NCI-H2029 treated with DMSO at 0.1 percent for 48 hours (cell line): ENCODE data around the gene MLANA.

ENCODE experiments used
- DNase-seq: peaks from one replicate; lab custom pipeline; 2025; lab: John Stamatoyannopoulos, UW

The MLANA gene

DNA sequence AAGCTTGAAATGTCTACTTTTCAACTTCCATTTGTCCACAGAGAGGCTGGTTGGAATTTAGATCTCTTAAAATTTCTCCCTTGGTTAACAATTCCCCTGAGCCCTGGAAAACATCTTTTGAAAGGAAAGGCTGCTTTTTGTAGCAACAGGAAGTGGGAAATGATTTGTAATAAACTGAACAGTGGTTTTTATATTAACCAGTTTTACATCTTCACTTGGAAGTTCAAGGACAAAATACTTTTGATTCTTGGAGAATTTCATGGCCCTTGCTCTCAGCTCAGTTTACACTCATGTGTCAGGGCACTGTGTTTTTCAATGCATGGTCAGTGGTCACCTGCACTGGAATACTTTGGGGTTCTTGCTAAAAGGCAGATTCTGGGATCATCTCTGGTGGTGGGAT lies 9.9 kb downstream of the MLANA start:
- DNase-seq, result no peak

DNA sequence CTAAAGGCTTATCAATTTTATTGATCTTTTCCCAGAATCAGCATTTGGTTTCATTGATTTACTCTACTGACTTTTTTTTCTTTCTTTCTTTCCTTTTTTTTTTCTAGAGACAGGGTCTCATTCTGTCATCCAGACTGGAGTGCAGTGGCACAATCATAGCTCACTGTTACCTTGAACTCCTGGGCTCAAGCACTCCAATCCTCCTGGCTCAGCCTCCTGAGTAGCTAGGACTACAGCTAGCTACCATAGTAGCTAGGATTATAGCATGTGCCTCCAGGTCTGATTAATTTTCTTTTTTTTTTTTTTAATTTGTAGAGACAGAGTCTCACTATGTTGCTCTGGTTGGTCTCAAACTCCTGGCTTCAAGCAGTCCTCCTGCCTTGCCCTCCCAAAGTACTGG lies 11.7 kb downstream of the MLANA start:
- no peak for DNase-seq

DNA sequence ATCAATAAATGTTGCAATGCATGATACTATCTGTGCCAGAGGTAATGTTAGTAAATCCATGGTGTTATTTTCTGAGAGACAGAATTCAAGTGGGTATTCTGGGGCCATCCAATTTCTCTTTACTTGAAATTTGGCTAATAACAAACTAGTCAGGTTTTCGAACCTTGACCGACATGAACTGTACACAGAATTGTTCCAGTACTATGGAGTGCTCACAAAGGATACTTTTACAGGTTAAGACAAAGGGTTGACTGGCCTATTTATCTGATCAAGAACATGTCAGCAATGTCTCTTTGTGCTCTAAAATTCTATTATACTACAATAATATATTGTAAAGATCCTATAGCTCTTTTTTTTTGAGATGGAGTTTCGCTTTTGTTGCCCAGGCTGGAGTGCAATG lies 18.2 kb downstream of the MLANA start:
- DNase-seq, result no peak

DNA sequence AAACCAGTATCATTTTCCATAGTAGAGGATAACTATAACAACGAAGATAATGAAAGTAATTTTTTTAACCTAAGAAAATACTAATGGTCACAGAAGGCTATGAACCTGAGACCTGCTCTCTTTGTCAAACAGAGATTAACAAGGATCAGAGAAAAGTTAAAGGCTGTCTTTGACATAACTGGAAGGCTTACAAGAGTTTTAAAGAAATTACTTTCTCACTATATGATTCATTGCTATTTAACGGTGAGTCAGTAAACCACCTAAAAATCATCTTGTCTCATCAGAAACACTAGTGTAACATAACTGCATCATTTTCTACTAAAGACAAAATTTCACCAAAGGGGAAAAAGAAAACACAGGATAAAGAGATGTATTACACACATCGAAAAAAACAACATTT lies 19.3 kb downstream of the MLANA start:
- no peak for DNase-seq

DNA sequence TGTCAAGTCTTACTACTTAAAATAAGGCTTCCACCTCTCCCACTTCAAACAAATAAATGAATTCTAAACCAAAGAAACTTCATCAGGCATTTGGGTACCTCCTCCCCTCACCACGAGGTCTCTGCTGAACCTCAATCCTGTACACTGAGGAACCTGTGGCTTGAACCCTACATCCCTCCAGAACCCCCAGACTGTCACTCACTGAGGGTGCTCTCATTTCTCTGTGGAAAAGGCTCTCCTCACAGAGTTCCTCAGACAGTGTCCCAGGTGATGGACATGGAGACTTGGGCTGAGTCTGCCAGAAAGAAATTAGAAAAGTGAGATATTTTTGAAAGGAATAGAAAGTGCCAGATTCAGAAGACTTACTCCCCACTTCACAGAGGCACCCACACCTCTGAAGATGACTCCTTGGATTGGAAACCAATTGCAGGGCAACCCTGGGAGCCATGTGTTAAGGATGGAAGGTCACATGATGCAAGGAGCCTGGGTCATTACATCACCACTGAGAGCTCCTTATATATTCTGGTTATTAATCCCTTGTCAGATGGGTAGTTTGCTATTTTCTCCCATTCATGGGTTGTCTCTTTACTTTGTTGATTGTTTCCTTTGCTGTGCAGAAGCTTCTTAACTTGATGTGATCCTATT lies 19.8 kb downstream of the MLANA start:
- no peak for DNase-seq

DNA sequence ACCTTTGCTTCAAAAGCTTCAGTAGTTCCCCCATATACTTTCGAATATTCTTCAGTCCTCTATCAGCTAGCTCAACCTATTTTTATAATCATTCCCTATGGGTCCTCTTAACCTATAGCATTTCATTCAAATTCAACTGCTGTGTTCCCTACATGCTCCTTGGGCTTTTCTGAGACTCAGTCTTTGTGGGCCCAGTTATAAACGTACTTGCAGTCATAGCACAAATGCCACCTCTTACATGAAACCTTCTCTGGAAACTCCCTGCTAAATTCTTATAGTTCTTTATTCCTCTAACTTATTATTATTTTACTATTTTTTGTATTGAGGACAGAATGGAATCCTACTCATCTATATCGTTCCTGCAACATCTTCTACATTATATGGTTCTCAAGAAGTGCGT lies 24.7 kb downstream of the MLANA start:
- no peak for DNase-seq

DNA sequence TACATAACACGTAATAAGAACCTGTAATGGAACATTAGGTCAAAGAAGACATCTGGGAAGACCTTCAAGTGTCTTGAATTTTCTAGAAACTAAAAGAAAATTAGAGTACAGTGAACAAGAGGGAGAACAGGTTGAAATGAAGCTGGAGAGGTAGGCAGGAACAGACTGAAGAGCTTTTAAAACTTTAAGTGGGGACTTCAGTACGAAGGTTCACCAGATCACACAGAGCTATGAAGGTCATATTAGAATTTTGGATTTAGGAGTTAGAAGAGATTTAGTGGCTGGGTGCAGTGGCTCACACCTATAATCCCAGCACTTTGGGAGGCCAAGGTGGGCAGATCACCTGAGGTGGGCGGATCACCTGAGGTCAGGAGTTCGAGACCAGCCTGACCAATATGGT lies 26.6 kb downstream of the MLANA start:
- no peak for DNase-seq

DNA sequence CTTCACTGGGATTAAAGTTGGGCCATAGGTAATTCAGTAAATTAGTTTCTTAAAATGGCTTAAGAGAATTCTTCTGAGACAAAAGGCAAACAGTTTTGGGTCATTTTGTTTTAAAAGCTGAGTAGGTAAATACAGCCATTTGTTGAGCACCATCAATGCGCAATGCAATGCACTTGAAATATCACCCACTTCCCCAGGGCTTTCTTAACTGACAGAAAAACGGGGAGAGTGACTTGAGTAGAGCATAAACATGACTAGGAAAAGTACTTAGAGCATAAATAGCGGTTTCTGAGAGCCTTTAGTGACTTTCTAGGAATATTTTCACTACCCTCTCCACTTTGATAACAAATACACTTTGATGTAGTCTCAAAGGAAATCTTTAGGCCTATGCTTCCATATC lies 27.2 kb downstream of the MLANA start:
- DNase-seq, result no peak

DNA sequence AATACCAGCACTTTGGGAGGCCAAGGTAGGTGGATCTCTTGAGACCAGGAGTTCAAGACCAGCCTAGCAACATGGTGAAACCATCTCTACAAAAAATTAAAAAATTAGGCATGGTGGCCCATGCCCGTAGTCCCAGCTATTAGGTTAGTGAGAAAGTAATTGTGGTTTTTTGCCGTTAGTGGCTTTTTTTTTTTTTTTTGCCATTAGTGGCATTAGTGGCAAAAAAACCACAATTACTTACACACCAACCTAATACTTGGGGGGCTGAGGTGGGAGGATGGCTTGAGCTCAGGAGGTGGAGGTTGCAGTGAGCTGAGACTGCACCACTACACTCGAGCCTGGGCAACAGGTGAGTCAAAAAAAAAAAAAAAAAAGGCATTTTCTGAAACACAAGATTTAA lies 27.8 kb downstream of the MLANA start:
- no peak for DNase-seq

DNA sequence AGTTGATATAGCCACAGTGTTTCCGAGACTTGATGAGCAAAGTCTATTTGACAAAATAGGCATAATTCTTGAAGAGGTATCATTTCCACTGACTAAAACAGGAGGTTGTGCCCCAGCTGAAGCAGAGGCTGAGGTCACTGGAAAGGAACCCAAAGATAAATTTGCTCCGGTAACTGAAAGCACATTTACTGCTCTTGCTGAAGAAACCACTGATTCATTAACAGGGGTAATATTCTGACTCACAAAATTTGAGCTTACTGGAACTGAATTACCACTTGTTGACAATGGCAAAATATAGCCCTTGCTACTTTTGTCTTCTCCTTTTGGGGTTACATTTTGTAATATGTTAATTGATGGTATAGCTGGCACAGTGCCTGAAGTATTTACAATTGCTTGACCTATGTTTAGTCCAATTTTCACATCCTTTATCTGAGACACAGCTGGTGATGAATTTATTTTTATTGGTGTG lies 30.2 kb downstream of the MLANA start:
- no peak for DNase-seq

DNA sequence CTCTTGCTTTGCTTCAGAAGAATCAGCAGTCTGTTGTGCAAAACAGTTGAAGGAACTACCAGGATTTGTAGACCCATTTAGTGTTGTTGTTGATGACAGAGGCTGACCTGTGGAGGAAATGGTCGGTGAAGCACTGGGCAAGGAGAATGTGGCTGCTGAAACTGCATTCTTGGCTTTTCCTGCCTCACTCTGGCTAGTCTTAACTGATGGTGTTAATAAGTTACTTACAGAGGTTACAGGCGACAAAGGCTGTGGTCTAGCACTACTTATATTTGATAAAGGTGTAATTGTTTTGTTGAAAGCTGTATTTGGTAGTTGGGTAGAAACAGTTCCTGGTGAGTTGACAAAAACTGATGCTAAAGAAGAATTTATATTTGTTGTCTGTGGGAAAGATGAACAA lies 31.5 kb downstream of the MLANA start:
- no peak for DNase-seq

DNA sequence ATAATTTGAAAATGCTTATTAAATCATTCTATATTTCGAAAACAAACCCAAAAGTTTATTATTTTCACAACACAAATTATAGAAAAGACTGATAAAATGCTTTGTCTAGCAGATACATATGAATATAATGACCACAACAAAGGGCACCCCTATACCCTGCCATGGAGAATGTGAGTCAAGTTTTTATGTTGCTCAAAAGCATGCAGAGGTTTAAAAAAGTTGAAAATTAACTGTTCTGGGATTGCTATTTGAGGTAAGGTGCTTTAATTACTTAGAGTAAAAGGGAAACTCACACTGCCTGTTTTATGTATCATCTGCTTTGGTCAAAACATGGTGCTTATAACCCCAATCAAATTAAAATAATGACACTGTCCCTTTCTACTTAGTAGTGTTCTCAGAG lies 41.0 kb downstream of the MLANA start:
- no peak for DNase-seq

DNA sequence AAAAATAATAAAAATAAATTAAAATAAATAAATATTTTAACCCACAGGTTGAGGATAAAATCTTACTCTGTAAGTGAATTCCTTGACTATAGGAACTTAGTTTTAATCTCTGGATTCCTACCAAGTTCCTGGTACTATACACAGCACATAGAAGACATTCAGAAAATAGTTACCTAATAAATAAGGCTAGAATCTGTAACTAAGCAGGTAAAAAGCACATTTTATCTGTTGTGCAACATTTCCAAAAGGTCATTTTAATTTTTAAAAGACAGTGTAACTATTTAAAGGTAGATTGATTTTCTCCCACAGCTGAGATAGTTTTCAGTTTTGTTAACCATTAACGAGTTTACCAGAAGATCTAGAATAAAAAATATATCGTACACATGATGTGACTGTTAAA lies 47.8 kb downstream of the MLANA start:
- DNase-seq, result no peak

DNA sequence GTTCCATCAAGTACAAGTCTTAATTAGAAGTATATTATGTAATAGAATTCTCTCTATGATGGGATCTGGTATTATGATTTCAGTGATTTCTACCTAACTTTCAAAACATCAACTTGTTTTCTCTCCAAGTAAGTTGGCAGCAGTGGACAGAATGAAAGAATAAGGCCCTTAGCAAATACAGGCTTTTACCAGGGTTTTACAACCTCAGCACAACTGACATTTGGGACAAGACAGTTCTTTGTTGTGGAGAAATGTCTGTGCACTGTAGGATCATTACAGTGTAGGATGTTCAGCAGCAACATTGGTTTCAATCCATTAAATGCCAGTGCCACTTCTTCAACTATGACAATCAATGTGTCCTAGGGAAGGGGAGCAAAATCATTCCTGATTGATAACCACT lies 48.8 kb downstream of the MLANA start:
- no peak for DNase-seq

DNA sequence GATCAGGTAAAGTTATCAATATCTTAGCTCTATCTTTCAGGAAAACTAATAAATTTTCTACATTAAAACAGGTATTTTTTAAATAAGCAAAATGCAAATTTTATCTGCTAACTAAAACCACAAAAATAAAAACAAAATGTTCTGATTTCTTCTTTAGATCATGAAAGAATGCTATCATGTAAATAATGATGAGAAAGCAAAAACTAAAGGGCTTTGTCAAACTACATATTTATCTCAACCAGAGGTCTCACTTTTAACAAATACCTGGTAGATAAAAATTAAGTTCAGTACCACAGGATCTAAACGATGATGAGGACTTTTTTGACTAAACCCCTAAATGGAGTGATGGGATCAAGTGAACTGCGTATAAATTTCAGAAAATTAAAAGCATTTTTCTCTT lies 50.5 kb downstream of the MLANA start:
- DNase-seq, result no peak

DNA sequence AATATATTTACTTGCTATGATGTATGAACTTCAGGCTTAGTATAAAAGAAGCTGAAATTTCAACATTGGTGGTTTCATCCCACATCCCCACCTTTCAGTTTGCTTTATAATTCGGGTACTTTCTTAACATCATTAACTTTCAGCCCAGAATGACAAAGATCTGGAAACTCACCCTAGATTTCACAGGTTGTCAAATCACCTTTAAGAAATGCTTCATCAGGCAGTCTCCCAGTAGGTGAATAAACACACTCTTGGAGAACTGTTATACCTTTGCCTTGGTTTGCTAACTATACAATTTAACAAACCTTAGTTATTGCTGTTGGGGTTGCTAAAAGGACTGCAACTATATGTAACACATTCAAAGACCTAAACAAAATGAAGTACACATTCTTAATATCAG lies 54.4 kb downstream of the MLANA start:
- no peak for DNase-seq

DNA sequence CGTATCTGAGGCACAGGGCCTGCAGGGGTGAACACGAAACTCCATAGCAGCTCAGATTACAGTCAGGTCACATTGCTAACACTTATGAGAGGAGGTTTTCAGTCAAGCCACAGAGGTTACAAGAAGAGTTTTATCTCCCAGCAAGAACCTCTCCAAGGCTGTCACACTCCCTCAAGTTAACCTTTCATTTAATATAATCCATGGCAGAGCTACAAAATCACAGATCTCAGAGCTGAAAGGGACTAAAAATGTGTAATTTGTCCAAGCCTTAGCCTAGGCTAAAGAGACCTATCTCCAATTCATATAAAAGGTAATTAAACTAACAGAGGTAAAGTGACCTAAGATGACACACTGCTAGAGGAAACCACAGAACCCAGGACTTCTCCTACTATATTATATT lies 57.2 kb downstream of the MLANA start:
- DNase-seq, result peak; percentile 24

DNA sequence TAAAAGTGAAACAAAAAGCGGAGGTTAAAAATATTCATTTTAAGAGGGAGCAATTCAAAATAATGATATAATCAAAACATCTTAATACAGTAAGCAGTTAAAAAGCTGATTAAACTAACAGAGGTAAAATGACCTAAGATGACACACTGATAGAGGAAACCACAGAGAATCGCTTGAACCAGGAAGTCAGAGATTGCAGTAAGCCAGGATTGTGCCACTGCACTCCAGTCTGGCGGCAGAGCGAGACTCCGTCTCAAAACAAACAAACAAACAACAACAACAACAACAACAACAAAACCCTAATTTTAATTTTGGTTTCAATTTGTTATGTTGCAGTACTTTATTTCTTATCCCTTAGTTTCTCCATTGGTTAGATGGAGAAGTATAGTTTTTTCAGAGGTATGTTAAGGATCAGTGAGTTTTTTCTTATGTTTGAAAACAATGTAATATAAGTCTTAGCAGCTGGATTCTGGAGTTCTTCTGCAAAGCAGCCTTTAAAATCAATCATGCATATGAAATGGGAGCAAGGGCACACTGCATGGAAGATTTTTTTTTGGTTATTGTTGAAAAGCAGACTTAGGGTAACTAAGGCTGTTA lies 58.5 kb downstream of the MLANA start:
- DNase-seq, result peak; percentile 4

DNA sequence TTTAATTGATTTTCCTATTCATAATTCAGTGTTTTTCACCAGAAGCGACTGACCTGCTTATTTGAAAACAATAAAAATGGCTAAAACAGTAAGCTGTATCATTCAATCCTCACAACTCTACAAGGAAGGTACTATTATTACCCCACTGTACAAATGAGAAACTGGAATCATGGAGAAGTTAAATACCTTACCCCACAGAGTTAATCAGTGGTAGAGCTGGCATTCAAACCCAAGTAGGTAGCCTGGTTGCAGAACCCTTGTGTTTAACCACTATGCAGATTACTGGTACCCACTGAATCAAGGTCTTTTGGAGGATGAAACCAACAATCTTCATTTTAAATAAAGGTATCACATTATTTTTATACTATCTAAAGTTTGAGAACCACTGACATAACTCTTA lies 59.6 kb downstream of the MLANA start:
- no peak for DNase-seq

DNA sequence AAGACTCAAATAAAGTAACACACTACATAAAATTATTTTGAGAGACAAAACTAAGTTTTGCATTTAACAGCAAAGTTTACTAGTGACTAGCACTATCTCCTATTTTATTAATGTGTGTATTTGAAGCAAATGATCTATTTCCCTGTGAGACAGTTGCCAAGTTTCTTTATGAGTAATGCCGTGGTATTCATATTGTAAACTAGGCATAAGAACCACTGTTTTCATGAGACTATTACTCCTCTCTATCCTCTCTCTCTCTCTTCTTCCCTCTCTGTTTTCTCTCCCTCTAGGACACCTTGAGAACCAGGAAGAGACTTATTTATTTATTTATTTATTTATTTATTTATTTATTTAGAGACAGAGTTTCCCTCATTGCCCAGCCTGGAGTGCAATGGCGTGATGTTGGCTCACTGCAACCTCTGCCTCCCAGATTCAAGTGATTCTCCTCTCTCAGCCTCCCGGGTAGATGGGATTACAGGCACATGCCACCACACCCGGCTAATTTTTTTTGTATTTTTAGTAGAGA lies 61.1 kb downstream of the MLANA start:
- DNase-seq, result no peak

DNA sequence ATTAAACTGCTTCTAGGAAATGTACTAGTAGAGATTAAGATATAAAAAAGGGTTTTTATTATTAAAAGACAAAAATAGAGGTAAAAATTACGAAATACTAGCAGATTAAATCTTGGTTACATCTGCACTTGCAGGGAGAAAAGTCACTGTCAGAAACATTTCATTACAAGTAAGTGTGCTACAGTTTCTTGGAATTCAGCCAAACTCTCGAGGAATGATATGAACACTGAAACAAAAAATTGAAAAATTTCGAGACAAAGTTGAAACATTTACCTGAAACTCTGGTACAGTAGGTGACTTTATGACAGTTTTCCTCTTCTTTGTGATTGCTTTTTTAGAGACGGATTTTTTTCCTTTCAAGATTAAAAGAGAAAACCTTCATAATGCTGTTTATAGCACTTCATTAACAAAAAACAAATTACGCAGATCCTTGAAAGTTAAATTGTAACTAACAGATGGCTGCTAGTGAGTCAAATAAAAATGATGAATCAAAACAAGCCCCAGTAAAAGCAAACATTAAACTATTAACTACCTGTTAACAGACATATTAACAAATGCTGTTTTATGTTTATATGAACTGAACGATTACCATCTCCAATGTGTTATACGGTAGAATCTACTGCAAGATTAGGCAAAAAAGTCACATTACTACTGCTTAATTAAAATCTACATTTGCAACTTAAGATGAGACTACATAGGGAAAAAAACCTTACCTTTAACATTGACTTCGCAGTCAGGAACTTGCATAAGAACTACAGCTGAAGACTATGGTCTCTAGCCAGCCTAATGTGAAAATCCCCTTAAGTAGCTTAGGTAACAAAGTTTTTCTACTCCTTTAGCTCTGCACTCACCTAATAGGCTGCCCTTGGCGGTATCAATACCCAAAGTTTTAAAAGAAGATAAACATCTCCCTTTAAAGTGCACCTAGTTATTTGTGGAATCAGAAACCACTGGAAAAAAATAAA lies 63.3 kb downstream of the MLANA start:
- DNase-seq, result no peak

DNA sequence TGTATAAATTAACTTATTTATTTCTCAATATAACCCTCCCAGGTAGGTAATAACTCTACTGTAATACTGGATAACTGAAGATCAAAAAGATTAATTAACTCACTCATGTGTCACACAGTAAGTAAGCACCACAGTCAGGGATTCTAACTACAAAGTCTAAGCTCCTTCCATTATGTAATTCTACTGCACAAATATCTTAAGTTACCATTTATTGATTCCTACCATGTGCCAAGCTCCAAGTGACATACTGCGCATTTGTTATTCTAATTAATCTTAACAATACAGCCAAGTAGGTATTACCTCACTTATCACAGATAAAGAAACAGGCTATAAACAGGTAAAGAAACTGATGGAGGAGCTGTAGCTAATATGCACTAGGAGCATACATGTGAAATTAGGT lies 66.5 kb downstream of the MLANA start:
- DNase-seq, result no peak

DNA sequence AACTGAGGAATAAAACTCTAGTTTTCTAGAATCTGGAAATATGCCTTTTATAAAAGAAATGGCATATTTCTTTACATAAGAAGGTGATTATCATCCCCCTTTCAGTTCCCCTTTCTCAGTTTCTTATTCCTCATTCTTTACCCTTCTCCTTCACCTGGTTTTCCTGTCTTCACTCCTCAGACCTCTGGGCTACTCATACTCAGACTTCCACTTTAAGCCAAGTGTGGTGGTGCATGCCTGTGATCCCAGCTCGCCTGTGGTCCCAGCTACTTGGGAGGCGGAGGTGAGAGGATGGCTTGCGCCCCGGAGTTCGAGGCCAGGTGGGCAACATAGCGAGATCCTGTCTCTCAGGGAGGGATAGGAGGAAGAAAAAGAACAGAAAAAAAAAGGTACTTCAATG lies 67.6 kb downstream of the MLANA start:
- DNase-seq, result no peak
